ENCODE results near the gene MFN2.
"Not testable (repeated sequence)": the region's sequence is repeated elsewhere in the genome, so short reads cannot be mapped to it uniquely, and the experiment has no call there.

DNA sequence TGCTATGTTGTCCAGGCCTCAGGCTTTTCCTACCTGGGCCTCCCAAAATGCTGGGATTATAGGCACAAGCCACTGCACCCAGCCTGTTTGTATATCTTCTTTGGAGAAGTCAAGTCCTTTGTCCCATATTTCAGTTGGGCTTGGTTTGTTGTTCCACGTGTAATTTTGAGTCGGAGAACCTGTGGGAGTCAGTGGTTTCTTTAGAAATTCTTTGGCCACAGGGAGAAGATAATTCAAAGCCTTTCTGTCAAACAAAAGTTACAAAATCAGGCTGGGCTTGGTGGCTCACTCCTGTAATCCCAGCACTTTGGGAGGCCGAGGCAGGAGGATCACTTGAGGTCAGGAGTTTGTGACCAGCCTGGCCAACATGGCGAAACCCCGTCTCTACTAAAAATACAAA, 53.2 kb downstream of the MFN2 start:
- not testable (repeated sequence) for TF ChIP-seq EZH2 (optimal IDR thresholded peaks at IDR 0.05; ENCODE audit: low read depth, low read length); EZH2phosphoT487 (IDR thresholded peaks at IDR 0.05; ENCODE audit: low read length)
- TF ChIP-seq, protein P1, sequence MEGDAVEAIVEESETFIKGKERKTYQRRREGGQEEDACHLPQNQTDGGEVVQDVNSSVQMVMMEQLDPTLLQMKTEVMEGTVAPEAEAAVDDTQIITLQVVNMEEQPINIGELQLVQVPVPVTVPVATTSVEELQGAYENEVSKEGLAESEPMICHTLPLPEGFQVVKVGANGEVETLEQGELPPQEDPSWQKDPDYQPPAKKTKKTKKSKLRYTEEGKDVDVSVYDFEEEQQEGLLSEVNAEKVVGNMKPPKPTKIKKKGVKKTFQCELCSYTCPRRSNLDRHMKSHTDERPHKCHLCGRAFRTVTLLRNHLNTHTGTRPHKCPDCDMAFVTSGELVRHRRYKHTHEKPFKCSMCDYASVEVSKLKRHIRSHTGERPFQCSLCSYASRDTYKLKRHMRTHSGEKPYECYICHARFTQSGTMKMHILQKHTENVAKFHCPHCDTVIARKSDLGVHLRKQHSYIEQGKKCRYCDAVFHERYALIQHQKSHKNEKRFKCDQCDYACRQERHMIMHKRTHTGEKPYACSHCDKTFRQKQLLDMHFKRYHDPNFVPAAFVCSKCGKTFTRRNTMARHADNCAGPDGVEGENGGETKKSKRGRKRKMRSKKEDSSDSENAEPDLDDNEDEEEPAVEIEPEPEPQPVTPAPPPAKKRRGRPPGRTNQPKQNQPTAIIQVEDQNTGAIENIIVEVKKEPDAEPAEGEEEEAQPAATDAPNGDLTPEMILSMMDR (IDR thresholded peaks at IDR 0.05; ENCODE audit: low read length), result not testable (repeated sequence)
